ENCODE data around the gene CACNA1C. TPM values are rescaled to one million over a fixed set of nuclear protein-coding genes. Genes with fewer than 3 reads are reported as not detected.

Gene CACNA1C
- total and polyA plus RNA-seq, 2 donors from 2014 or later: 1.6 to 17.4 TPM

DNA sequence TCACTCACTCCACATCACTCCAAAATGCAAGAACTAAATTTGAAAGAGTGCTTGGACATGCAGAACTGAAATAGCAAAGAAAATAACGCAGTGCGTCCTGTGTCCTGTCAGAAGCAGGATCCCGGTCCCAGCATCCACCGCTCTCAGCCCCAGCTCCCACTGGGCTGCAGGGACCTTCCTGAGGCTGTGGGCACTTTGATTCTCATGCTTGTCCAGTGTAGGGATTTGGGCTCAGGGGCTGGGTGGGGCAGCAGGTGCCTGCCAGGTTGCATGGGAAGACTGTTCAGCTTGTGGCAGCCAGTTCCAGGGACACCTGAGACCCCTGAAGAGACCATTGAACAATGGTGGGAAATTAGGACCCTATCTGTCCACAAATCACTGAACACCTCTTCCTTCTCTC lies 602.0 kb downstream of the CACNA1C start:
- no peak for FAIRE-seq
- no peak overlapping the region for H3K4me3 ChIP-seq (ENCODE audit: low read length in 3 of 3)
- H3K4me1 ChIP-seq (ENCODE audit: control insufficient read depth in 2 of 3, insufficient read depth in 2 of 3, low read depth in 1 of 3, low read length in 3 of 3): no peaks in the 10 kb centered on the region
- peak in 2 of 5 donors; percentile 11 to 17 for DNase-seq
- no peaks in the 10 kb centered on the region for H3K36me3 ChIP-seq (ENCODE audit: control insufficient read depth in 2 of 3, insufficient read depth in 3 of 3, low read length in 3 of 3)
- H3K27ac ChIP-seq (ENCODE audit: low read depth in 2 of 2, low read length in 2 of 2): no peak overlapping the region
- peaks cover 0 to 4% (median 0%) of the 10 kb centered on the region in 3 donors for H3K9me3 ChIP-seq (ENCODE audit: control insufficient read depth in 2 of 3, insufficient read depth in 1 of 3, low read length in 3 of 3)
- TF ChIP-seq, protein P1, sequence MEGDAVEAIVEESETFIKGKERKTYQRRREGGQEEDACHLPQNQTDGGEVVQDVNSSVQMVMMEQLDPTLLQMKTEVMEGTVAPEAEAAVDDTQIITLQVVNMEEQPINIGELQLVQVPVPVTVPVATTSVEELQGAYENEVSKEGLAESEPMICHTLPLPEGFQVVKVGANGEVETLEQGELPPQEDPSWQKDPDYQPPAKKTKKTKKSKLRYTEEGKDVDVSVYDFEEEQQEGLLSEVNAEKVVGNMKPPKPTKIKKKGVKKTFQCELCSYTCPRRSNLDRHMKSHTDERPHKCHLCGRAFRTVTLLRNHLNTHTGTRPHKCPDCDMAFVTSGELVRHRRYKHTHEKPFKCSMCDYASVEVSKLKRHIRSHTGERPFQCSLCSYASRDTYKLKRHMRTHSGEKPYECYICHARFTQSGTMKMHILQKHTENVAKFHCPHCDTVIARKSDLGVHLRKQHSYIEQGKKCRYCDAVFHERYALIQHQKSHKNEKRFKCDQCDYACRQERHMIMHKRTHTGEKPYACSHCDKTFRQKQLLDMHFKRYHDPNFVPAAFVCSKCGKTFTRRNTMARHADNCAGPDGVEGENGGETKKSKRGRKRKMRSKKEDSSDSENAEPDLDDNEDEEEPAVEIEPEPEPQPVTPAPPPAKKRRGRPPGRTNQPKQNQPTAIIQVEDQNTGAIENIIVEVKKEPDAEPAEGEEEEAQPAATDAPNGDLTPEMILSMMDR (IDR thresholded peaks at IDR 0.05; ENCODE audit: borderline replicate concordance, extremely low read depth, insufficient read depth): no peak
- no peak overlapping the region for H3K9ac ChIP-seq (ENCODE audit: low read length in 3 of 3)
- H3K27me3 ChIP-seq (ENCODE audit: control insufficient read depth, insufficient read depth, low read length): no peaks in the 10 kb centered on the region
- intact Hi-C loops (cut with DNase I): no loop called here

DNA sequence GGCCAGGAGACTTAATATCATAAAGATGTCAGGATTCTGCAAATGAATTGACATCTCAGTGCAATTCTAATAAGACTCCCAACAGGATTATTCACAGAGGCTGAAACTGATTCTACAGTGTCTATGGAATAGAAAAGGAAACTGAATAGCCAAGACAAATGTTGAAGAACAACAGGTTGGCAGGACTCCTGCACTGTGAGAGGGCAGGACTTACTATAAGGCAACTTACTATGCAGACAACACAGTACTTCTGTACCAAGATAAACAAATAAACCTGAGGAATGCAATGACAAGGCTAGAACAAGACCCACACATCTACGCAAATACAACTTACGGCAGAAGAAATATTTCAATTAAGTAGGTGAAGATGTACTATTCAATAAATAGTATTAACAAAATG lies 609.7 kb downstream of the CACNA1C start:
- Histone ChIP-seq H3K9ac (ENCODE audit: low read length in 3 of 3) (no peak overlapping the region), H3K36me3 (ENCODE audit: control insufficient read depth in 2 of 3, insufficient read depth in 3 of 3, low read length in 3 of 3) (peaks cover 0 to 3% (median 0%) of the 10 kb centered on the region in 3 donors), H3K4me1 (ENCODE audit: control insufficient read depth in 2 of 3, insufficient read depth in 2 of 3, low read depth in 1 of 3, low read length in 3 of 3) (no peaks in the 10 kb centered on the region), H3K27me3 (ENCODE audit: control insufficient read depth, insufficient read depth, low read length) (no peaks in the 10 kb centered on the region), H3K4me3 (ENCODE audit: low read length in 3 of 3) (no peak overlapping the region), H3K27ac (ENCODE audit: low read depth in 2 of 2, low read length in 2 of 2) (no peak overlapping the region), H3K9me3 (ENCODE audit: control insufficient read depth in 2 of 3, insufficient read depth in 1 of 3, low read length in 3 of 3) (no peaks in the 10 kb centered on the region)
- intact Hi-C loops (cut with DNase I): no loop called here
- FAIRE-seq: no peak
- no peak for DNase-seq
- TF ChIP-seq, protein P1 (IDR thresholded peaks at IDR 0.05; ENCODE audit: borderline replicate concordance, extremely low read depth, insufficient read depth): no peak

DNA sequence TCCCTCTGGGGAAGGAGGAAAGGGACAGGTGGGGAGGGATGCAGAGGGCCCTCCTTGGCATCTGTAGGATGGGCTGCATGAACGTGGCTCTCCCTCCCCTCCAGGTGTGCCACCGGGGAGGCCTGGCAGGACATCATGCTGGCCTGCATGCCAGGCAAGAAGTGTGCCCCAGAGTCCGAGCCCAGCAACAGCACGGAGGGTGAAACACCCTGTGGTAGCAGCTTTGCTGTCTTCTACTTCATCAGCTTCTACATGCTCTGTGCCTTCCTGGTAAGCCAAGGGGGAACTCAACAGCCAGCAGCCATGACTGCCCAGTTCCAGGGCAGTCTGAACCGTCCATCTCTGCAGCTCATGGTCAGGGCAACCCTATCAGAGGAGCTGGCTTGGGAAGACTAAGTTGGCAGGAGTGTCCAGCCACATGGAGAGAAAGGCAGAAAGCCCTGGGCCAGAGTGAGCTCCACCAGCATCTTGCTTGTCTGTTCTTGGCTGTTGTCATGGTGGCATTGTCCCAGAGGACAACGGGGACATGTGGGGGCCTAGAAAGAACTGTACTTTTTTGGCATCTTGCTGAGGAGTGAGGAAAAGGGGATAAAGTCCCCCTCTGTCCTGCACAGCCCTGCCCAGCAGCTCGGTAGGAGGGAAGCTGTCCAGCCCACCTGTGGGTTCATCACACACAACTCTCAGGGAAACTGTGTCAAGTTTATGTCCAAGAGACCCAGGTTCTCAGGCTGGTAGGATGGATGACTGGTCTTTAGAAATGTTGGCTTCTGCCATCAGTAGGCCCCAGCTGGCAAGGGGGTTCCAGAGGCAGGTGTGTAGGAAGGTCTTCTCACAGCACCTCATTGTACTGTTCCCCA lies 612.2 kb downstream of the CACNA1C start:
- Histone ChIP-seq H3K9me3 (ENCODE audit: control insufficient read depth in 2 of 3, insufficient read depth in 1 of 3, low read length in 3 of 3) (no peaks in the 10 kb centered on the region), H3K4me1 (ENCODE audit: control insufficient read depth in 2 of 3, insufficient read depth in 2 of 3, low read depth in 1 of 3, low read length in 3 of 3) (no peaks in the 10 kb centered on the region), H3K9ac (ENCODE audit: low read length in 3 of 3) (no peak overlapping the region), H3K27ac (ENCODE audit: low read depth in 2 of 2, low read length in 2 of 2) (no peak overlapping the region), H3K4me3 (ENCODE audit: low read length in 3 of 3) (no peak overlapping the region), H3K27me3 (ENCODE audit: control insufficient read depth, insufficient read depth, low read length) (no peaks in the 10 kb centered on the region), H3K36me3 (ENCODE audit: control insufficient read depth in 2 of 3, insufficient read depth in 3 of 3, low read length in 3 of 3) (peaks cover 0 to 3% (median 0%) of the 10 kb centered on the region in 3 donors)
- FAIRE-seq: no peak
- intact Hi-C loops (cut with DNase I): no loop called here
- peak in 2 of 5 donors; percentile 11 to 58 for DNase-seq
- TF ChIP-seq, protein P1 (IDR thresholded peaks at IDR 0.05; ENCODE audit: borderline replicate concordance, extremely low read depth, insufficient read depth): no peak
